ENCODE measurements around the gene RAB3A.
"Not testable (repeated sequence)": the region's sequence is repeated elsewhere in the genome, so short reads cannot be mapped to it uniquely, and the experiment has no call there.

Gene RAB3A

GRCh38 chr19:18160493-18160970 lies 43.3 kb downstream of the RAB3A start:
- TF ChIP-seq CTCF (conservative IDR thresholded peaks at IDR 0.05; ENCODE audit: low read length) = no peak
- TF ChIP-seq EZH2phosphoT487 (IDR thresholded peaks at IDR 0.05; ENCODE audit: borderline replicate concordance) = no peak
- peaks cover 9% of the 10 kb centered on the region for H3K4me1 ChIP-seq (ENCODE audit: insufficient read depth, low read length, poor library complexity, severe bottlenecking)
- H3F3A ChIP-seq (ENCODE audit: low read depth) = no peaks in the 10 kb centered on the region
- H3K27me3 ChIP-seq (ENCODE audit: insufficient read depth, low read length, poor library complexity, severe bottlenecking) = no peaks in the 10 kb centered on the region
- H2AFZ ChIP-seq (ENCODE audit: low read length) = peak overlapping the region; percentile 33; the same call in 1 of the 2 replicates
- peaks cover 12% of the 10 kb centered on the region; the same call in 1 of the 2 replicates for H3K36me3 ChIP-seq (ENCODE audit: insufficient read depth, low read length)
- peak overlapping the region; percentile 74 for H3K9ac ChIP-seq (ENCODE audit: low read depth, low read length, poor library complexity, severe bottlenecking)
- no peaks in the 10 kb centered on the region for H3K9me3 ChIP-seq (ENCODE audit: insufficient read depth, low read depth, low read length)
- peaks cover 6% of the 10 kb centered on the region; the same call in 1 of the 2 replicates for H3K79me2 ChIP-seq (ENCODE audit: insufficient read depth, low read length)
- H3K9me2 ChIP-seq (replicated peaks; ENCODE audit: low read depth, low read length) = no peaks in the 10 kb centered on the region
- H3K4me2 ChIP-seq (ENCODE audit: low read depth, low read length, poor library complexity, severe bottlenecking) = peak overlapping the region; percentile 78
- no peaks in the 10 kb centered on the region for H4K20me1 ChIP-seq (ENCODE audit: insufficient read depth, low read length, poor library complexity, severe bottlenecking)
- H3K4me3 ChIP-seq (ENCODE audit: low read length, poor library complexity, severe bottlenecking) = peak overlapping the region; percentile 69

DNA sequence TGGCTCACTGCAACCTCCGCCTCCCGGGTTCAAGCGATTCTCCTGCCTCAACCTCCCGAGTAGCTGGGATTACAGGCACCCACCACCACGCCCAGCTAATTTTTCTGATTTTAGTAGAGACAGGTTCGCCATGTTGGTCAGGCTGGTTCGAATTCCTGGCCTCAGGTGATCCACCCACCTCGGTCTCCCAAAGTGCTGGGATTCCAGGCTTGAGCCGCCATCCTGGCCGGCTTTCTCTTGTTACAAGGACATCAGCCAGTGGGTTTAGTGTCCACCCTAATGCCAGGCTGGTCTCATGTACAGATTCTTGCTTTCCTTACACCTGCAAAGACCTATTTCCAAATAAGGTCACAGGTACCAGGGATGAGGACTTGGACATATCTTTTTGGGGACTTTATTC lies 44.0 kb downstream of the RAB3A start:
- H4K20me1 ChIP-seq (ENCODE audit: insufficient read depth, low read length, poor library complexity, severe bottlenecking) = no peaks in the 10 kb centered on the region
- peaks cover 9% of the 10 kb centered on the region for H3K4me1 ChIP-seq (ENCODE audit: insufficient read depth, low read length, poor library complexity, severe bottlenecking)
- no peaks in the 10 kb centered on the region for H3K9me2 ChIP-seq (replicated peaks; ENCODE audit: low read depth, low read length)
- no peak for TF ChIP-seq EZH2phosphoT487 (IDR thresholded peaks at IDR 0.05; ENCODE audit: borderline replicate concordance)
- peak overlapping the region; percentile 74 for H3K9ac ChIP-seq (ENCODE audit: low read depth, low read length, poor library complexity, severe bottlenecking)
- H2AFZ ChIP-seq (ENCODE audit: low read length) = no peak overlapping the region
- H3K9me3 ChIP-seq (ENCODE audit: insufficient read depth, low read depth, low read length) = no peaks in the 10 kb centered on the region
- H3K4me2 ChIP-seq (ENCODE audit: low read depth, low read length, poor library complexity, severe bottlenecking) = peak overlapping the region; percentile 78
- peaks cover 10% of the 10 kb centered on the region; the same call in 1 of the 2 replicates for H3K36me3 ChIP-seq (ENCODE audit: insufficient read depth, low read length)
- peaks cover 12% of the 10 kb centered on the region; the same call in 1 of the 2 replicates for H3K79me2 ChIP-seq (ENCODE audit: insufficient read depth, low read length)
- H3K4me3 ChIP-seq (ENCODE audit: low read length, poor library complexity, severe bottlenecking) = no peak overlapping the region
- H3K27me3 ChIP-seq (ENCODE audit: insufficient read depth, low read length, poor library complexity, severe bottlenecking) = no peaks in the 10 kb centered on the region
- no peaks in the 10 kb centered on the region for H3F3A ChIP-seq (ENCODE audit: low read depth)

DNA sequence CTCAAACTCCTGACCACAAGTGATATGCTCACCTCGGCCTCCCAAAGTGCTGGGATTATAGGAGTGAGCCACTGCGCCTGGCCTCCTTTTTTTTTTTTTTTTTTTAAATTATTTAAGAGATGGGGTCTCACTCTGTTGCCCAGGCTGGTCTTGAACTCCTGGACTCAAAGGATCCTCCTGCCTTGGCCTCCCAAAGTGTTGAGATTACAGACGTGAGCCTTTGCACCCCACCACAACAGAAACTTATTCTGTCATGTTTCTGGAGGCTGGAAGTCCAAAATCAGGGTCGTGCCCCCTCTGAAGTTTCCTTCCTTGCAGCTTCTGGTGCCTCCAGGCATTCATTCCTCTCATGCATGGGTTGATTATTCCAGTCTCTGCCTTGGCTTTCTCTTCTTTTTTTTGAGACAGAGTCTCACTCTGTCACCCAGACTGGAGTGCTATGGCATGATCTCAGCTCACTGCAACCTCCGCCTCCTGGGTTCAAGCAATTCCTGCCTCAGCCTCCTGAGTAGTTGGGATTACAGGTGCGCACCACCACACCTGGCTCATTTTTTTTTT lies 44.7 kb downstream of the RAB3A start:
- not testable (repeated sequence) for H4K20me1 ChIP-seq (ENCODE audit: insufficient read depth, low read length, poor library complexity, severe bottlenecking); H3F3A ChIP-seq (ENCODE audit: low read depth); H3K27me3 ChIP-seq (ENCODE audit: insufficient read depth, low read length, poor library complexity, severe bottlenecking); H3K9ac ChIP-seq (ENCODE audit: low read depth, low read length, poor library complexity, severe bottlenecking); H2AFZ ChIP-seq (ENCODE audit: low read length); H3K4me2 ChIP-seq (ENCODE audit: low read depth, low read length, poor library complexity, severe bottlenecking); H3K9me3 ChIP-seq (ENCODE audit: insufficient read depth, low read depth, low read length); H3K4me3 ChIP-seq (ENCODE audit: low read length, poor library complexity, severe bottlenecking); H3K9me2 ChIP-seq (replicated peaks; ENCODE audit: low read depth, low read length)
- H3K4me1 ChIP-seq (ENCODE audit: insufficient read depth, low read length, poor library complexity, severe bottlenecking) = peaks cover 12% of the 10 kb centered on the region
- H3K79me2 ChIP-seq (ENCODE audit: insufficient read depth, low read length) = peaks cover 18% of the 10 kb centered on the region; the same call in 1 of the 2 replicates
- peaks cover 10% of the 10 kb centered on the region; the same call in 1 of the 2 replicates for H3K36me3 ChIP-seq (ENCODE audit: insufficient read depth, low read length)

DNA sequence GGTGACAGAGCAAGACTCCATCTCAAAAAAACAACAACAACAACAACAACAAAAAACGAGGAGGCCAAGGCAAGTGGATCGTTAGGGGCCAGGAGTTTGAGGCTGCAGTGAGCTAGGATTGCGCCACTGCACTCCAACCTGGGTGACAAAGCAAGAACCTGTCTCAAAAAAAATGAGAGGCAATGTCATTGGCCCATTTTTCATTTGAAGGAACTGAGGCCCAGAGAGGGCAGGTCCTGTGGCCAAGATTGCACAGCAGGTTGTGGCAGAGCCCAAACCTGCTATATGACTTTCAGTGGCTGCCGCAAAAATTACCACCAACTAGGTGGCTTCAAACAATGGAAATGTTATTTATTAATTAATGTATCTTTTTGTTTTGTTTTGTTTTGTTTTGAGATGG lies 45.4 kb downstream of the RAB3A start:
- H3K9me3 ChIP-seq (ENCODE audit: insufficient read depth, low read depth, low read length) = no peaks in the 10 kb centered on the region
- peaks cover 9% of the 10 kb centered on the region; the same call in 1 of the 2 replicates for H3K36me3 ChIP-seq (ENCODE audit: insufficient read depth, low read length)
- no peak overlapping the region for H2AFZ ChIP-seq (ENCODE audit: low read length)
- peaks cover 18% of the 10 kb centered on the region for H3K4me1 ChIP-seq (ENCODE audit: insufficient read depth, low read length, poor library complexity, severe bottlenecking)
- no peaks in the 10 kb centered on the region for H3F3A ChIP-seq (ENCODE audit: low read depth)
- H4K20me1 ChIP-seq (ENCODE audit: insufficient read depth, low read length, poor library complexity, severe bottlenecking) = peaks cover 10% of the 10 kb centered on the region
- H3K79me2 ChIP-seq (ENCODE audit: insufficient read depth, low read length) = peaks cover 25% of the 10 kb centered on the region; the same call in 1 of the 2 replicates
- H3K9me2 ChIP-seq (replicated peaks; ENCODE audit: low read depth, low read length) = no peaks in the 10 kb centered on the region
- no peak overlapping the region for H3K9ac ChIP-seq (ENCODE audit: low read depth, low read length, poor library complexity, severe bottlenecking)
- no peak overlapping the region for H3K4me2 ChIP-seq (ENCODE audit: low read depth, low read length, poor library complexity, severe bottlenecking)
- H3K27me3 ChIP-seq (ENCODE audit: insufficient read depth, low read length, poor library complexity, severe bottlenecking) = no peaks in the 10 kb centered on the region
- no peak overlapping the region for H3K4me3 ChIP-seq (ENCODE audit: low read length, poor library complexity, severe bottlenecking)
- TF ChIP-seq EZH2phosphoT487 (IDR thresholded peaks at IDR 0.05; ENCODE audit: borderline replicate concordance) (no peak), CTCF (conservative IDR thresholded peaks at IDR 0.05; ENCODE audit: low read length) (no peak)
